KMS-11 (cell line): ENCODE data around the gene NAIF1.
"Not testable (repeated sequence)": the region's sequence is repeated elsewhere in the genome, so short reads cannot be mapped to it uniquely, and the experiment has no call there.

Experiments
- H2AFZ ChIP-seq: fragments of 200-600 bp; sonication (generic); 2 replicates; pipeline ENCODE4 v1.6.1; 2016; ENCODE audit warnings: antibody characterized with exemption, mixed run types, low read depth
- H3K27ac ChIP-seq: fragments of 200-600 bp; sonication (generic); 2 replicates; pipeline ENCODE4 v1.6.1; 2016; ENCODE audit warnings: mild to moderate bottlenecking, mixed run types
- H3K27me3 ChIP-seq: fragments of 200-600 bp; sonication (generic); 2 replicates; pipeline ENCODE4 v1.6.1; 2017; ENCODE audit warnings: mild to moderate bottlenecking, low read depth, mixed run types, moderate library complexity; ENCODE audit not compliant: insufficient read depth
- H3K36me3 ChIP-seq: fragments of 200-600 bp; sonication (generic); 2 replicates; pipeline ENCODE4 v1.6.1; 2017; ENCODE audit warnings: mild to moderate bottlenecking, mixed run types; ENCODE audit not compliant: insufficient read depth
- H3K4me1 ChIP-seq: fragments of 200-600 bp; sonication (generic); 2 replicates; pipeline ENCODE4 v1.6.1; 2016; ENCODE audit warnings: mild to moderate bottlenecking, low read depth, mixed run types; ENCODE audit not compliant: poor library complexity, severe bottlenecking
- H3K4me2 ChIP-seq: fragments of 200-600 bp; sonication (generic); 2 replicates; pipeline ENCODE4 v1.7.0; 2016; ENCODE audit warnings: mild to moderate bottlenecking, mixed run types
- H3K4me3 ChIP-seq: fragments of 200-600 bp; sonication (generic); IDR thresholded peaks from 2 replicates; pipeline ENCODE4 v1.6.1; 2017; ENCODE audit warnings: low read depth, low read length, mixed read lengths; ENCODE audit not compliant: insufficient read depth
- H3K79me2 ChIP-seq: fragments of 200-600 bp; sonication (generic); 2 replicates; pipeline ENCODE4 v1.6.1; 2016; ENCODE audit warnings: low read depth, mixed run types; ENCODE audit not compliant: insufficient read depth
- H3K9ac ChIP-seq: fragments of 200-600 bp; sonication (generic); 2 replicates; pipeline ENCODE4 v1.6.1; 2016; ENCODE audit warnings: mild to moderate bottlenecking, mixed run types
- H4K20me1 ChIP-seq: fragments of 200-600 bp; sonication (generic); 2 replicates; pipeline ENCODE4 v1.6.1; 2016; ENCODE audit warnings: mild to moderate bottlenecking, mixed run types; ENCODE audit not compliant: insufficient read depth
- TF ChIP-seq, protein P1 (sequence below): fragments of 200-600 bp; sonication (generic); conservative IDR thresholded peaks from 2 replicates; pipeline ENCODE4 v1.6.1; 2017; ENCODE audit warnings: low read depth, mild to moderate bottlenecking, antibody characterized with exemption, low read length, moderate library complexity, mixed read lengths

NAIF1 gene

DNA sequence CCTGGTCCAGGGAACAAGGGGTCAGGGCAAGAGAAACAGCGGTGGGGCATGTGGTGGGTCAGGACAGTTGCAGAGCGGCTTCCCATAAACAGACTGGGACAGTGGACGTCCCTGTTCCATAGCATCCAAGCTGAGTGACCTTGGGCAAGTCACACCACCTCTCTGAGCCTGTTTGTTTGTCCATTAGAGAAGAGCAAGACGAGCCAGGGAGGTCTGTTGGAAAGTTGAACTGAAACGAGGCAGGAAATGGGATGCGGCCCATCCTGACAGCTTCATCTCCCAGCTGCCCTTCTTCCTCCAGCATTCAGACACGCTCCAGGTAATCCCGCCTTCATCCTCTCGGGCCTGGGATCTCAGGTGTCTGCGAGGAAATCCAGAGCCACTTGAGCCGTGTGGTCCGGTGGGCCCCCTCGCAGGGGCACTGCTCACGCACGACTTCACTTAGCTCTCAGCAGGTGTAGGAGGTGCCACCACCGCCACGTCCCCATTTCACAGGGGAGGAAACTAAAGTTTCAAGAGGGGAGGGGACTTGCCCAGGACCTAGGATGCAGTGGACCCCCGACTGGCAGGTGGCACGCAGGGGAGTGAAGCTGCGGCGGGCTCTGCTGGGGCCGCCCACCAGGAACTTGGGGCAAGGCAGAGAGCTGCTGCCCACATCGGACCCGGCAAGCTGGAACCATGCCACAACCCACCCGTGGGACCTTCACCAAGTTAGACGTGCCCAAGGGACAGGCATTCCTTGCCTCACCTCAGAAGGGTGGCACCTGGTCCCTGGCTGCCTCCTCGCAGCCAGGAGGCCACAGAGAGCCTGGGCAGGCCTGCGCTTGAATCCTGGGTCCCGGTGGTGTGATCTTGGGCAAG is 47.4 kb upstream of the NAIF1 start:
- Histone ChIP-seq H3K9ac (no peak overlapping the region), H2AFZ (no peak overlapping the region), H3K4me1 (peaks cover 26% of the 10 kb centered on the region), H3K27ac (no peak overlapping the region; the same call in 1 of the 2 replicates), H3K79me2 (no peaks in the 10 kb centered on the region), H3K4me2 (no peak overlapping the region; the same call in 1 of the 2 replicates), H3K4me3 (no peak overlapping the region), H4K20me1 (no peaks in the 10 kb centered on the region), H3K27me3 (no peaks in the 10 kb centered on the region), H3K36me3 (no peaks in the 10 kb centered on the region)
- TF ChIP-seq, protein P1, sequence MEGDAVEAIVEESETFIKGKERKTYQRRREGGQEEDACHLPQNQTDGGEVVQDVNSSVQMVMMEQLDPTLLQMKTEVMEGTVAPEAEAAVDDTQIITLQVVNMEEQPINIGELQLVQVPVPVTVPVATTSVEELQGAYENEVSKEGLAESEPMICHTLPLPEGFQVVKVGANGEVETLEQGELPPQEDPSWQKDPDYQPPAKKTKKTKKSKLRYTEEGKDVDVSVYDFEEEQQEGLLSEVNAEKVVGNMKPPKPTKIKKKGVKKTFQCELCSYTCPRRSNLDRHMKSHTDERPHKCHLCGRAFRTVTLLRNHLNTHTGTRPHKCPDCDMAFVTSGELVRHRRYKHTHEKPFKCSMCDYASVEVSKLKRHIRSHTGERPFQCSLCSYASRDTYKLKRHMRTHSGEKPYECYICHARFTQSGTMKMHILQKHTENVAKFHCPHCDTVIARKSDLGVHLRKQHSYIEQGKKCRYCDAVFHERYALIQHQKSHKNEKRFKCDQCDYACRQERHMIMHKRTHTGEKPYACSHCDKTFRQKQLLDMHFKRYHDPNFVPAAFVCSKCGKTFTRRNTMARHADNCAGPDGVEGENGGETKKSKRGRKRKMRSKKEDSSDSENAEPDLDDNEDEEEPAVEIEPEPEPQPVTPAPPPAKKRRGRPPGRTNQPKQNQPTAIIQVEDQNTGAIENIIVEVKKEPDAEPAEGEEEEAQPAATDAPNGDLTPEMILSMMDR, result no peak

DNA sequence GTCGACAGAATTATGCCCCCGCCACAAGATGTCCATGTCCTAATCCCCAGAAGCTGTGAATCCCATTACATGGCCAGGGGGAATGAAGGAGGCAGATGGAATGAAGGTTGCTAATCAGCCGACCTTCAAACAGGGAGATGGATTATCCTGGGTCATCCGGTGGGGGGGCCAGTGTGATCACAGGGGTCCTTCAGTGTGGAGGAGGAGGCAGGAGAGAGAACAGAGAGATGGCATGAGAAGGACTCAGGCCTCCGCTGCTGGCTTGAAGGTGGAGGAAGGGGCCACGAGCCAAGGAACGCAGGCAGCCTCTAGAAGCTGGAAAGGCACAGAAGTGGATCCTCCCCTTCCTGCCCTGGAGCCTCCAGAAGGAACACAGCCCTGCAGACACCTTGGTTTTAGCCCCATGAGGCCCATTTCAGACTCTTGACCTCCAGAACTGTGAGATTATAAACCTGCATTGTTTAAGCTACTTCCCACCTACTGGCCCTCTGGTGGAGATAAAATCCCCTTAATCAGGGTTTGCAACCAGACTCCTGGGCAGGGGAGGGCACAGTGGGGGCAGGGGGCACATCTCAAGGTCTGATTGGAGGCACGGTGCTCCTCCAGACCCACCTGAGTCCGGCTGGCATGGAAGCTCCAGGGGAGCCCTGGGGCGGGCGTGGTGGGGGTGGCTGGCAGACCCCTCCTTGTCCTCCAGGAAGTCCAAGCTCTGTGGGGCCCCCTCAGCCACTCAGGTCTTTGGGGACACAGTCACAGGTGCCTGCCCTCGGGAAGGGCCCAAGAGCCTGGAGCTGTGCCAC is 46.6 kb upstream of the NAIF1 start:
- H3K27me3 ChIP-seq, result no peaks in the 10 kb centered on the region
- no peaks in the 10 kb centered on the region for H3K36me3 ChIP-seq
- H2AFZ ChIP-seq, result no peak overlapping the region
- no peaks in the 10 kb centered on the region for H3K79me2 ChIP-seq
- no peak overlapping the region for H3K4me2 ChIP-seq
- H3K9ac ChIP-seq, result no peak overlapping the region
- H3K4me1 ChIP-seq, result peaks cover 26% of the 10 kb centered on the region
- no peak overlapping the region for H3K4me3 ChIP-seq
- no peaks in the 10 kb centered on the region for H4K20me1 ChIP-seq
- TF ChIP-seq, protein P1, result no peak
- H3K27ac ChIP-seq, result no peak overlapping the region

DNA sequence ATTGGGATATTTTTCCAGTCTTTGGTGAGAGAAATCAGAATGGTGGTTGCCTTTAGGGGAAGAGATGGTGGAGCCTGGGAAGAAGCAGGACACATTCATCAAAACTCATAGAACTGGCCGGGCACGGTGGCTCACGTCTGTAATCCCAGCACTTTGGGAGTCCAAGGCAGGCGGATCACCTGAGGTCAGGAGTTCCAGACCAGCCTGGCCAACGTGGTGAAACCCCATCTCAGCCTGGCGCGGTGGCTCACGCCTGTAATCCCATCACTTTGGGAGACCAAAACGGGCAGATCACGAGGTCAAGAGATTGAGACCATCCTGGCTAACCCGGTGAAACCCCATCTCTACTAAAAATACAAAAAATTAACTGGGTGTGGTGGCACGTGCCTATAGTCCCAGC is 44.6 kb upstream of the NAIF1 start:
- H3K4me1 ChIP-seq, result peaks cover 19% of the 10 kb centered on the region
- H3K36me3 ChIP-seq, H3K27ac ChIP-seq, H3K27me3 ChIP-seq, H3K9ac ChIP-seq, H3K79me2 ChIP-seq, H4K20me1 ChIP-seq, H3K4me2 ChIP-seq, H2AFZ ChIP-seq, H3K4me3 ChIP-seq: not testable (repeated sequence)

DNA sequence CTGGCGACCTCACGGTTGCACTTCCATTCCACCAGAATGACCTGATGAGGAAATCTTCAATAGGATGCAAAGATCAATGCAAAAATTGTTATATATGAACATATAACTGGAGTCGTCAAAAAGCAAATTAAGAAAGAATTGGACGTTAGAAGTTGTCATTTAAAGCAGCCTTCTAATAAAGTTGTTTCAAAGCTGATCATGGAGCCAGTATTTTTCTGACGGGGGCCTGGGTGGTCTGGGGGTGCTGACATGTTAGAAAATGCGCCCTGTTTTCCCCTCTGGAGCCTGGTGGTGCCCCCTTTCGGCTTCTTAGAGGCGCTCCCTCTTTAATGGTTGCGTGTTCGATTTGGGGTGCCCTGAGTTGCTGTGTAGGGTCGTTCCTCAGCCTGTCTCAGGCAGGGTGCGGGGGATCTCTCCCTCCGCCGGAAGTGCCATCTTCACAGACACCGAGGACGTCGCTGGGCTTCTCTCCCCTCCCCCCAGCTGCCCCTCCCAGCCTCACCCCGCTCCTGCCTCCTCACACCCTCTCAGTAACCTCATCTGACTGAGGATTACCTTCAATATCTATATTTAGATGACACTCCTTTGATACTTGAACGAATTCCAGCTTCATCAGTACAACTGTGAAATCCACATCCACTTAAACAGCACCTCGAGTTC is 42.1 kb upstream of the NAIF1 start:
- H3K36me3 ChIP-seq, result no peaks in the 10 kb centered on the region
- no peaks in the 10 kb centered on the region for H4K20me1 ChIP-seq
- H3K9ac ChIP-seq, result no peak overlapping the region
- H3K27ac ChIP-seq, result no peak overlapping the region
- H2AFZ ChIP-seq, result no peak overlapping the region
- TF ChIP-seq, protein P1, result no peak
- H3K27me3 ChIP-seq, result no peaks in the 10 kb centered on the region
- H3K79me2 ChIP-seq, result no peaks in the 10 kb centered on the region
- H3K4me1 ChIP-seq, result peaks cover 4% of the 10 kb centered on the region
- no peak overlapping the region for H3K4me3 ChIP-seq
- H3K4me2 ChIP-seq, result no peak overlapping the region
